H1 (cell line): ENCODE measurements around the gene TRAF1. TPM values are rescaled to one million over a fixed set of nuclear protein-coding genes. Genes with fewer than 3 reads are reported as not detected.

Experiments used
- CTCF ChIA-PET: fragments of 300-600 bp; sonication (Branson Sonifier 250); formaldehyde crosslinking; loops from one replicate; lab custom pipeline; 2021; ENCODE audit not compliant: partially characterized antibody; lab: Charles Lee
- POLR2A ChIA-PET: fragments of 300-600 bp; sonication (Branson Sonifier 250); formaldehyde crosslinking; loops from one replicate; lab custom pipeline; 2021; ENCODE audit warnings: inconsistent platforms; ENCODE audit not compliant: partially characterized antibody; lab: Charles Lee
- DNase-seq, 2 experiments: peaks; one replicate each; pipeline versions ENCODE4 v3.0.0 to v3.0.0-alpha.2; 2010 to 2022; ENCODE audit warnings: low spot score in 2 of 2, low read depth in 1 of 2, mixed read lengths in 1 of 2
- FAIRE-seq: peaks from 2 replicates; lab custom pipeline; 2011; peaks lifted over from hg19 to GRCh38; lab: Jason Lieb, UNC
- H2AFZ ChIP-seq: 2 replicates; pipeline ENCODE4 v1.8.1; 2012; ENCODE audit warnings: low read length, inconsistent platforms
- H2AK5ac ChIP-seq: 2 replicates; pipeline ENCODE4 v1.6.1; 2013; ENCODE audit warnings: low read depth, low read length
- H2BK120ac ChIP-seq: replicated peaks from 2 replicates; pipeline ENCODE3; 2013; ENCODE audit warnings: low read depth, low read length, inconsistent platforms
- H2BK12ac ChIP-seq: 2 replicates; pipeline ENCODE4 v1.6.1; 2013; ENCODE audit warnings: low read depth, low read length
- H2BK15ac ChIP-seq: 2 replicates; pipeline ENCODE4 v1.6.1; 2013; ENCODE audit warnings: low read length
- H2BK20ac ChIP-seq: 2 replicates; pipeline ENCODE4 v1.6.1; 2013; ENCODE audit warnings: low read length
- H2BK5ac ChIP-seq: 2 replicates; pipeline ENCODE4 v1.6.1; 2013; ENCODE audit warnings: low read depth, low read length
- H3K14ac ChIP-seq: 2 replicates; pipeline ENCODE4 v1.6.1; 2013; ENCODE audit warnings: inconsistent platforms; ENCODE audit not compliant: insufficient read length
- H3K18ac ChIP-seq: 2 replicates; pipeline ENCODE4 v1.6.1; 2013; ENCODE audit warnings: low read length; ENCODE audit errors: extremely low read depth
- H3K23ac ChIP-seq: 2 replicates; pipeline ENCODE4 v1.6.1; 2013; ENCODE audit warnings: inconsistent platforms; ENCODE audit not compliant: insufficient read length
- H3K23me2 ChIP-seq: 2 replicates; pipeline ENCODE4 v1.6.1; 2013; ENCODE audit warnings: low read depth, low read length
- H3K27ac ChIP-seq: 2 replicates; pipeline ENCODE4 v1.6.1; 2011; ENCODE audit warnings: low read depth, low read length, inconsistent platforms
- H3K27me3 ChIP-seq, 4 experiments: replicated peaks in 1 of 4; 1 replicate in 1 of 4; 2 replicates in 3 of 4; pipeline versions ENCODE4 v1.6.1 to v1.8.1; 2011 to 2013; ENCODE audit warnings: low read length in 3 of 4, mild to moderate bottlenecking in 3 of 4, inconsistent platforms in 2 of 4, mixed read lengths in 2 of 4, moderate library complexity in 1 of 4; ENCODE audit not compliant: control insufficient read depth in 3 of 4, insufficient read depth in 3 of 4; ENCODE audit errors: extremely low read depth in 1 of 4
- H3K36me3 ChIP-seq, 4 experiments: 2 replicates each; pipeline versions ENCODE4 v1.6.1 to v1.8.1; 2011 to 2013; ENCODE audit warnings: mild to moderate bottlenecking in 4 of 4, low read length in 3 of 4, moderate library complexity in 2 of 4, control low read depth in 1 of 4, inconsistent platforms in 1 of 4; ENCODE audit not compliant: insufficient read depth in 4 of 4, control insufficient read depth in 2 of 4
- H3K4ac ChIP-seq: replicated peaks from 2 replicates; pipeline ENCODE3; 2013; ENCODE audit warnings: low read length, low read depth, mixed read lengths, inconsistent platforms; ENCODE audit not compliant: insufficient read length
- H3K4me1 ChIP-seq, 4 experiments: replicated peaks in 1 of 4; 1 replicate in 1 of 4; 2 replicates in 3 of 4; pipeline versions ENCODE4 v1.6.1 to v1.8.1; 2011 to 2013; ENCODE audit warnings: low read length in 3 of 4, inconsistent platforms in 2 of 4, mixed read lengths in 1 of 4; ENCODE audit not compliant: insufficient read depth in 4 of 4, control insufficient read depth in 3 of 4
- H3K4me2 ChIP-seq, 2 experiments: 2 replicates each; pipeline versions ENCODE4 v1.6.1 to v1.8.1; 2011 to 2013; ENCODE audit warnings: low read depth in 2 of 2, low read length in 2 of 2, control low read depth in 1 of 2, inconsistent platforms in 1 of 2, mild to moderate bottlenecking in 1 of 2; ENCODE audit not compliant: insufficient read depth in 1 of 2
- H3K4me3 ChIP-seq, 4 experiments: fragments of 200-600, 300-600 bp in 1 of 4; sonication (generic), shearing (Covaris generic), sonication (Bioruptor Twin) in 1 of 4; 2 replicates each; pipeline versions ENCODE4 v1.5.1 to v1.8.1; 2011 to 2016; ENCODE audit warnings: low read length in 4 of 4, low read depth in 3 of 4, control low read depth in 2 of 4, inconsistent platforms in 2 of 4, mild to moderate bottlenecking in 2 of 4, mixed read lengths in 1 of 4, moderate library complexity in 1 of 4; ENCODE audit not compliant: insufficient read depth in 2 of 4; ENCODE audit errors: extremely low read depth in 1 of 4
- H3K56ac ChIP-seq: replicated peaks from 2 replicates; pipeline ENCODE3; 2013; ENCODE audit warnings: low read depth, mild to moderate bottlenecking, mixed read lengths, low read length, inconsistent platforms; ENCODE audit not compliant: insufficient read length
- H3K79me1 ChIP-seq: 2 replicates; pipeline ENCODE4 v1.6.1; 2013; ENCODE audit warnings: low read depth, low read length, control low read depth
- H3K79me2 ChIP-seq, 2 experiments: 2 replicates each; pipeline versions ENCODE4 v1.6.1 to v1.8.1; 2012 to 2013; ENCODE audit warnings: low read length in 2 of 2, mild to moderate bottlenecking in 2 of 2, inconsistent platforms in 1 of 2; ENCODE audit not compliant: insufficient read depth in 2 of 2, control insufficient read depth in 1 of 2
- H3K9ac ChIP-seq, 4 experiments: replicated peaks in 1 of 4; 1 replicate in 1 of 4; 2 replicates in 3 of 4; pipeline versions ENCODE4 v1.6.1 to v1.8.1; 2011 to 2013; ENCODE audit warnings: low read depth in 3 of 4, low read length in 3 of 4, control low read depth in 2 of 4, mild to moderate bottlenecking in 2 of 4, moderate library complexity in 2 of 4, inconsistent platforms in 1 of 4; ENCODE audit errors: extremely low read depth in 1 of 4
- H3K9me3 ChIP-seq, 2 experiments: 2 replicates each; pipeline versions ENCODE4 v1.6.1 to v1.8.1; 2012 to 2013; ENCODE audit warnings: mild to moderate bottlenecking in 2 of 2, moderate library complexity in 2 of 2, control low read depth in 1 of 2, inconsistent platforms in 1 of 2, low read depth in 1 of 2, low read length in 1 of 2, mixed read lengths in 1 of 2; ENCODE audit not compliant: insufficient read depth in 2 of 2
- H4K20me1 ChIP-seq, 2 experiments: replicated peaks in 1 of 2; 2 replicates each; pipeline versions ENCODE3 to v1.8.1; 2011 to 2013; ENCODE audit warnings: inconsistent platforms in 2 of 2, low read length in 2 of 2, mild to moderate bottlenecking in 1 of 2; ENCODE audit not compliant: insufficient read depth in 2 of 2, control insufficient read depth in 1 of 2
- H4K5ac ChIP-seq: 2 replicates; pipeline ENCODE4 v1.6.1; 2013; ENCODE audit warnings: low read length, low read depth, mixed read lengths, inconsistent platforms; ENCODE audit not compliant: insufficient read length
- H4K8ac ChIP-seq: 2 replicates; pipeline ENCODE4 v1.8.0; 2013; ENCODE audit warnings: mild to moderate bottlenecking, moderate library complexity, low read length, inconsistent platforms; ENCODE audit not compliant: insufficient read depth; ENCODE audit errors: extremely low read depth
- H4K91ac ChIP-seq: replicated peaks from 2 replicates; pipeline ENCODE3; 2013; ENCODE audit warnings: low read length, mixed read lengths, inconsistent platforms; ENCODE audit not compliant: insufficient read length
- ASH2L ChIP-seq: fragments of 200-600, 300-600 bp; sonication (generic); IDR thresholded peaks from one replicate; pipeline ENCODE4 v1.7.1; 2017; ENCODE audit warnings: low read length
- CEBPB ChIP-seq: IDR thresholded peaks from 2 replicates; pipeline ENCODE4 v1.6.1; 2012; ENCODE audit warnings: low read depth, low read length
- HDAC2 ChIP-seq, 2 experiments: fragments of 300-600 bp in 1 of 2; sonication (generic) in 1 of 2; IDR thresholded peaks; 2 replicates each; pipeline ENCODE4 v1.6.1; 2011 to 2012; ENCODE audit warnings: low read depth in 2 of 2, low read length in 2 of 2, mild to moderate bottlenecking in 2 of 2, moderate library complexity in 2 of 2, borderline replicate concordance in 1 of 2, inconsistent platforms in 1 of 2
- KDM5A ChIP-seq: fragments of 200-600 bp; IDR thresholded peaks from 2 replicates; pipeline ENCODE4 v1.7.1; 2012; ENCODE audit warnings: mild to moderate bottlenecking, low read length, inconsistent platforms, mixed read lengths
- POLR2A ChIP-seq, 2 experiments: IDR thresholded peaks; 1 replicate in 1 of 2; 2 replicates in 1 of 2; pipeline ENCODE4 v1.6.1; 2011; ENCODE audit warnings: low read depth in 2 of 2, low read length in 2 of 2, mild to moderate bottlenecking in 2 of 2; ENCODE audit errors: control extremely low read depth in 1 of 2
- RNF2 ChIP-seq: fragments of 200-900, 300-1000 bp; sonication (generic); IDR thresholded peaks from 2 replicates; pipeline ENCODE4 v1.7.1; 2016; ENCODE audit warnings: borderline replicate concordance, low read depth, mild to moderate bottlenecking, antibody characterized with exemption, low read length; ENCODE audit not compliant: poor library complexity, severe bottlenecking; ENCODE audit errors: missing control alignments
- SP4 ChIP-seq: IDR thresholded peaks from 2 replicates; pipeline ENCODE4 v1.6.1; 2012; ENCODE audit warnings: low read length, inconsistent platforms
- TEAD4 ChIP-seq: IDR thresholded peaks from 2 replicates; pipeline ENCODE4 v1.6.1; 2012; ENCODE audit warnings: low read depth, low read length, inconsistent platforms, mixed read lengths
- WGBS, 2 experiments: shearing (Covaris generic) in 1 of 2; methylation state at CpG; one replicate each; pipeline versions ENCODE4 v1.1.6 to v1.1.7; 2013 to 2015; ENCODE audit warnings: low lambda C conversion rate in 2 of 2, mixed read lengths in 2 of 2, inconsistent platforms in 1 of 2, low coverage in 1 of 2, missing lambda C conversion rate in 1 of 2; ENCODE audit not compliant: insufficient replicate concordance in 2 of 2, insufficient coverage in 1 of 2, insufficient read length in 1 of 2; ENCODE audit errors: extremely low coverage in 1 of 2, missing lambda C conversion rate in 1 of 2; 5-methylcytosine and 5-hydroxymethylcytosine counted together
- polyA plus RNA-seq, 7 experiments: library from polyadenylated mRNA; depleted of rRNA in 3 of 7; stranded (reverse) in 5 of 7; unstranded in 2 of 7; fragments of >200 nt in 5 of 7; fragments of 200-250 nt in 2 of 7; gene quantifications; 1 replicate in 5 of 7; 2 replicates in 1 of 7; 4 replicates in 1 of 7; pipeline versions ENCODE4 v1.2.1 to v1.2.3, GENCODE V29; 2011 to 2013; ENCODE audit warnings: missing spikeins in 2 of 7, mixed read lengths in 2 of 7
- total RNA-seq: library from RNA; stranded (reverse); fragmentation: NEBNext Ultra II Directional; extraction: Animal tissue kit (Norgen Biotek cat#: 25700); gene quantifications from 2 replicates; pipeline ENCODE4 v1.2.1, GENCODE V29; 2021
- TF ChIP-seq, protein P1 (sequence below): IDR thresholded peaks from 2 replicates; pipeline ENCODE4 v1.6.1; 2012; ENCODE audit warnings: low read length, inconsistent platforms

Gene TRAF1
- total and polyA plus RNA-seq, 2 of the 8 experiments (the other 6 are each of a cell fraction or from before 2014, with no cell fraction given), result 1.6 to 3.2 TPM

DNA sequence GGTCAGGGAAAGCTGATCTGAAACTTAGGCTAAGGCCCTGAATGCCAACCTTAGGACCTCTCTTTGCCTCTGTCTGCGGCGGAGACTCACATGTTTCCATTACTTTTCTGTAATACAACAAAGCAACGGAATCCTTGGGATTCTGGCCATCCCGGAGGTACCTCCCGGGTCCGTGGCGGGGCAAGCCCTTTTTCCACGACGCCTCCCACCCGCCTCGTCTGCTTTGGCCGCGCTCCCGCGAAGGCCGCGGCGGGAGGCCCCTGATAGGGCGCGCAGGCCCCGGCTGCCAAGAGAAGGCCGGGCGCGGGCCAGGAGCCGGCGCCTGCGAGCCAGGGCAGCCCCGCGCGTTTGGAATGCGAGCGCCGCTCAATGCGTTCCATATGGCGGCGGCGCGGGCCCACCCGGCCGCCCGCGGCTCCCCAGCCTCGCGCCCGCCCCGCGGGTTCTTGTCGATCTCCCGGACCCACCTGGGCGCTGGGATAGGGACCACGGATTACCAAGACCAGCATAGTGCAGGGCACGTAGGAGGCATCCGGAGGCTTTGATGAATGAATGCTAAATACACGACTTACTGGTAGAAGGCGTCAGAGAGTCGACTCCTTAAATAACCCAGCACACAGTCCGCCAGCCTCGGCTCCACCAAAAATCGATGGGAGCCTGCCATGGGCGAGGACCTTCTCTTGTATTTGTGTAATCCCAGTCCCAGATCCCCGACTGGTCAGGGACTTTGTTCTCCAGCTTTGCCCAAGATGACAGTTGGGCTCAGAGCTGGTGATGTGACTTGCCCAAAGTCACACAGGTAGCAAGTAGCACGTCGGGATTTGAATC lies 32.1 kb downstream of the TRAF1 start:
- ChIA-PET CTCF (interaction anchor here (0.6 to 10.7 kb wide), 9 partner anchors 8 to 44 kb away, joined by 3 to 71 read pairs (median 4); no protein-coding TSS in a partner anchor), POLR2A (interaction anchor here (0.8 to 2.4 kb wide), 3 partner anchors 11 to 21 kb away, joined by 4 to 7 read pairs (median 6); no protein-coding TSS in a partner anchor)
- TF ChIP-seq HDAC2 (IDR thresholded peaks at IDR 0.05; ENCODE audit: borderline replicate concordance in 1 of 2, low read depth in 2 of 2, low read length in 2 of 2) (0 out of 4 replicates have a peak, but pooled peaks of 1 of the 2 experiments have one; percentile 30), KDM5A (no peak), POLR2A (IDR thresholded peaks at IDR 0.05; ENCODE audit: control extremely low read depth in 1 of 2, low read depth in 2 of 2, low read length in 2 of 2) (no peak), RNF2 (no peak), CEBPB (no peak), ASH2L (peak; percentile 54), SP4 (no peak), TEAD4 (no peak)
- TF ChIP-seq, protein P1, sequence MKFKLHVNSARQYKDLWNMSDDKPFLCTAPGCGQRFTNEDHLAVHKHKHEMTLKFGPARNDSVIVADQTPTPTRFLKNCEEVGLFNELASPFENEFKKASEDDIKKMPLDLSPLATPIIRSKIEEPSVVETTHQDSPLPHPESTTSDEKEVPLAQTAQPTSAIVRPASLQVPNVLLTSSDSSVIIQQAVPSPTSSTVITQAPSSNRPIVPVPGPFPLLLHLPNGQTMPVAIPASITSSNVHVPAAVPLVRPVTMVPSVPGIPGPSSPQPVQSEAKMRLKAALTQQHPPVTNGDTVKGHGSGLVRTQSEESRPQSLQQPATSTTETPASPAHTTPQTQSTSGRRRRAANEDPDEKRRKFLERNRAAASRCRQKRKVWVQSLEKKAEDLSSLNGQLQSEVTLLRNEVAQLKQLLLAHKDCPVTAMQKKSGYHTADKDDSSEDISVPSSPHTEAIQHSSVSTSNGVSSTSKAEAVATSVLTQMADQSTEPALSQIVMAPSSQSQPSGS, result no peak

More for the DNA sequence above, 32.1 kb downstream of the TRAF1 start:
- Histone ChIP-seq H4K8ac (peak overlapping the region; percentile 31; the same call in 1 of the 2 replicates), H2BK20ac (no peak overlapping the region), H3K9me3 (no peaks in the 10 kb centered on the region), H2AK5ac (no peak overlapping the region), H3K79me1 (no peaks in the 10 kb centered on the region), H2AFZ (peak overlapping the region; percentile 52; the same call in 1 of the 2 replicates), H3K27ac (no peak overlapping the region), H3K56ac (no peak overlapping the region), H4K20me1 (no peaks in the 10 kb centered on the region), H3K36me3 (no peaks in the 10 kb centered on the region), H2BK12ac (0 out of 2 replicates have a peak overlapping the region, but pooled peaks have one; percentile 71), H3K4me1 (peaks cover 0 to 6% (median 5%) of the 10 kb centered on the region in 4 experiments; a peak in 6 of 7 replicates), H3K4me3 (peak overlapping the region; percentile 23 to 54 (median 34); a peak in 7 of 8 replicates), H3K27me3 (peaks cover 0 to 21% (median 15%) of the 10 kb centered on the region in 4 experiments; a peak in 5 of 7 replicates), H2BK5ac (no peak overlapping the region), H2BK15ac (no peak overlapping the region), H2BK120ac (no peak overlapping the region), H3K79me2 (no peaks in the 10 kb centered on the region), H3K23ac (no peak overlapping the region), H3K18ac (peak overlapping the region; percentile 63), H3K9ac (no peak overlapping the region), H3K14ac (no peak overlapping the region), H4K5ac (no peak overlapping the region), H4K91ac (no peak overlapping the region), H3K23me2 (peaks cover 3% of the 10 kb centered on the region; the same call in 1 of the 2 replicates), H3K4ac (no peak overlapping the region), H3K4me2 (peak overlapping the region; percentile 62 to 93)
- 30% methylated on average over 60 of the region's 63 CpGs; no CpG with 5 or more reads in 1 of the 2 experiments for WGBS, 2 experiments
- DNase-seq, result peak in 1 of 2 experiments; percentile 65
- no peak for FAIRE-seq
